H9 (cell line): ENCODE data around the gene CYP2C9. TPM values are rescaled to one million over a fixed set of nuclear protein-coding genes. Genes with fewer than 3 reads are reported as not detected.

Experiments used
- DNase-seq: peaks from one replicate; pipeline ENCODE4 v3.0.0-alpha.2; 2017
- H2AFZ ChIP-seq: one replicate; pipeline ENCODE4 v1.6.1; 2013; ENCODE audit warnings: mild to moderate bottlenecking, low read length, control low read depth, moderate library complexity
- H2AK5ac ChIP-seq: 2 replicates; pipeline ENCODE4 v1.6.1; 2013; ENCODE audit warnings: low read length, control low read depth, mixed read lengths; ENCODE audit not compliant: insufficient read length
- H2BK120ac ChIP-seq: one replicate; pipeline ENCODE4 v1.6.1; 2013; ENCODE audit warnings: low read depth, mild to moderate bottlenecking, low read length, control low read depth, inconsistent platforms; ENCODE audit not compliant: poor library complexity, severe bottlenecking
- H2BK12ac ChIP-seq: 2 replicates; pipeline ENCODE4 v1.6.1; 2013; ENCODE audit warnings: low read length, control low read depth, mixed read lengths, low read depth; ENCODE audit not compliant: insufficient read length
- H2BK15ac ChIP-seq: 2 replicates; pipeline ENCODE4 v1.6.1; 2013; ENCODE audit warnings: low read depth, low read length, control low read depth
- H2BK20ac ChIP-seq: one replicate; pipeline ENCODE4 v1.6.1; 2013; ENCODE audit warnings: low read depth, mild to moderate bottlenecking, low read length, control low read depth, inconsistent platforms; ENCODE audit not compliant: poor library complexity, severe bottlenecking
- H2BK5ac ChIP-seq: 2 replicates; pipeline ENCODE4 v1.6.1; 2013; ENCODE audit warnings: low read length, control low read depth, mixed read lengths; ENCODE audit not compliant: insufficient read length
- H3K14ac ChIP-seq: 2 replicates; pipeline ENCODE4 v1.6.1; 2013; ENCODE audit warnings: low read length, control low read depth; ENCODE audit not compliant: insufficient read depth
- H3K18ac ChIP-seq: 2 replicates; pipeline ENCODE4 v1.6.1; 2013; ENCODE audit warnings: low read depth, mild to moderate bottlenecking, mixed read lengths, low read length, control low read depth; ENCODE audit not compliant: insufficient read length
- H3K23ac ChIP-seq: 2 replicates; pipeline ENCODE4 v1.6.1; 2013; ENCODE audit warnings: low read length, control low read depth, mixed read lengths, low read depth; ENCODE audit not compliant: insufficient read length
- H3K23me2 ChIP-seq: 2 replicates; pipeline ENCODE4 v1.6.1; 2013; ENCODE audit warnings: low read depth, mild to moderate bottlenecking, mixed read lengths, low read length, control low read depth; ENCODE audit not compliant: insufficient read length, poor library complexity, severe bottlenecking
- H3K27ac ChIP-seq: 2 replicates; pipeline ENCODE4 v1.5.1; 2013; ENCODE audit warnings: low read length, control low read depth, mixed read lengths, low read depth; ENCODE audit not compliant: insufficient read length
- H3K27me3 ChIP-seq: 2 replicates; pipeline ENCODE4 v1.6.1; 2013; ENCODE audit warnings: low read length, control low read depth, inconsistent platforms; ENCODE audit not compliant: insufficient read depth
- H3K4ac ChIP-seq: 2 replicates; pipeline ENCODE4 v1.6.1; 2013; ENCODE audit warnings: low read depth, mild to moderate bottlenecking, control low read depth, inconsistent platforms, low read length, moderate library complexity
- H3K4me1 ChIP-seq: 2 replicates; pipeline ENCODE4 v1.6.1; 2013; ENCODE audit warnings: low read length, control low read depth, inconsistent platforms; ENCODE audit not compliant: insufficient read depth
- H3K4me2 ChIP-seq: 2 replicates; pipeline ENCODE4 v1.6.1; 2013; ENCODE audit warnings: low read length, control low read depth, mixed read lengths; ENCODE audit not compliant: insufficient read length, insufficient read depth
- H3K56ac ChIP-seq: 2 replicates; pipeline ENCODE4 v1.6.1; 2013; ENCODE audit warnings: low read depth, mild to moderate bottlenecking, mixed read lengths, low read length, control low read depth; ENCODE audit not compliant: insufficient read length
- H3K79me1 ChIP-seq: 2 replicates; pipeline ENCODE4 v1.6.1; 2013; ENCODE audit warnings: low read depth, mild to moderate bottlenecking, moderate library complexity, low read length, control low read depth, inconsistent platforms; ENCODE audit not compliant: insufficient read depth, poor library complexity, severe bottlenecking
- H3K79me2 ChIP-seq: 2 replicates; pipeline ENCODE4 v1.6.1; 2013; ENCODE audit warnings: low read length, control low read depth, inconsistent platforms; ENCODE audit not compliant: insufficient read depth
- H3K9ac ChIP-seq: 2 replicates; pipeline ENCODE4 v1.6.1; 2013; ENCODE audit warnings: low read length, control low read depth, mixed read lengths; ENCODE audit not compliant: insufficient read length; ENCODE audit errors: extremely low read depth
- H3K9me3 ChIP-seq: one replicate; pipeline ENCODE4 v1.6.1; 2013; ENCODE audit warnings: low read depth, low read length, inconsistent platforms; ENCODE audit not compliant: control insufficient read depth
- H3T11ph ChIP-seq: one replicate; pipeline ENCODE4 v1.6.1; 2013; ENCODE audit warnings: mild to moderate bottlenecking, low read length, control low read depth, inconsistent platforms
- H4K20me1 ChIP-seq: one replicate; pipeline ENCODE4 v1.6.1; 2013; ENCODE audit not compliant: control insufficient read depth, insufficient read length, insufficient read depth
- H4K5ac ChIP-seq: 2 replicates; pipeline ENCODE4 v1.6.1; 2013; ENCODE audit warnings: low read depth, mild to moderate bottlenecking, mixed read lengths, low read length, control low read depth; ENCODE audit not compliant: insufficient read length
- H4K8ac ChIP-seq: replicated peaks from 2 replicates; pipeline ENCODE4 v1.6.1; 2013; ENCODE audit warnings: low read length, control low read depth, mixed read lengths, low read depth; ENCODE audit not compliant: insufficient read length
- H4K91ac ChIP-seq: 2 replicates; pipeline ENCODE4 v1.6.1; 2013; ENCODE audit warnings: low read depth, mild to moderate bottlenecking, moderate library complexity, mixed read lengths, low read length, control low read depth; ENCODE audit not compliant: insufficient read length
- H3K27ac Mint-ChIP-seq, 3 experiments: 2 replicates in 2 of 3; 3 replicates in 1 of 3; pipeline ENCODE4 v1.8.0; 2020 to 2021; ENCODE audit warnings: mixed read lengths in 3 of 3, mild to moderate bottlenecking in 1 of 3, moderate library complexity in 1 of 3
- H3K27me3 Mint-ChIP-seq: 2 replicates; pipeline ENCODE4 v1.8.0; 2021; ENCODE audit warnings: low read depth, mild to moderate bottlenecking, moderate library complexity, mixed read lengths
- H3K36me3 Mint-ChIP-seq, 3 experiments: 2 replicates in 2 of 3; 3 replicates in 1 of 3; pipeline ENCODE4 v1.8.0; 2020 to 2021; ENCODE audit warnings: low read depth in 3 of 3, mixed read lengths in 3 of 3; ENCODE audit not compliant: insufficient read depth in 1 of 3
- H3K4me1 Mint-ChIP-seq, 2 experiments: 2 replicates each; pipeline ENCODE4 v1.8.0; 2020; ENCODE audit warnings: mixed read lengths in 2 of 2
- H3K4me3 Mint-ChIP-seq, 2 experiments: 2 replicates in 1 of 2; 3 replicates in 1 of 2; pipeline ENCODE4 v1.8.0; 2020 to 2021; ENCODE audit warnings: mild to moderate bottlenecking in 2 of 2, mixed read lengths in 2 of 2, moderate library complexity in 1 of 2
- H3K9me3 Mint-ChIP-seq, 2 experiments: 2 replicates in 1 of 2; 3 replicates in 1 of 2; pipeline ENCODE4 v1.8.0; 2020; ENCODE audit warnings: mild to moderate bottlenecking in 2 of 2, mixed read lengths in 2 of 2, moderate library complexity in 1 of 2
- WGBS: extraction: QIAGEN DNeasy Blood & Tissue Kit; methylation state at CpG from one replicate; pipeline ENCODE4 v1.1.7; 2013; ENCODE audit warnings: missing lambda C conversion rate, low lambda C conversion rate, mixed read lengths; ENCODE audit not compliant: insufficient read length; ENCODE audit errors: extremely low coverage; 5-methylcytosine and 5-hydroxymethylcytosine counted together
- total RNA-seq: library from RNA; stranded (reverse); gene quantifications from 2 replicates; pipeline ENCODE4 v1.2.1, GENCODE V29; 2021
- TF ChIP-seq, protein P1 (sequence below): fragments of 200-600 bp; sonication (generic); conservative IDR thresholded peaks from 3 replicates; pipeline ENCODE4 v1.8.0; 2021; ENCODE audit warnings: antibody characterized with exemption, mild to moderate bottlenecking

The CYP2C9 gene
- total RNA-seq, 1 experiment from 2014 or later = not detected

DNA sequence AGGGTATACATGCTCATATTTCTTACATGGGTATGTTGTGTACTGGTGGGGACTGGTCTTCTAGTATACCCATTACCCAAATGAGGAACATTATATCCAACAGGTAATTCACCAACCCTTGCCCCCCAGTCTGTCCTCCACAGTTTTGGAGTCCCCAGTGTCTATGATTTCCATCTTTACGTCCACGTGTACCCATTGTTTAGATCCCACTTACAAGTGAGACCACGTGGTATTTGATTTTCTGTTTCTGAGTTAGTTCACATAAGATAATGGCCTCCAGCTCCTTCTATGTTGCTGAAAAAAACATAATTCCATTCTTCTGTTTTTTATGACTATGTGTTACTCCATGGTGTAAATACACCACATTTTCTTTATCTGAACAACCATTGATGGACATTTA lies 49.3 kb upstream of the CYP2C9 start:
- Histone ChIP-seq H3K56ac (no peak overlapping the region), H3K79me2 (no peaks in the 10 kb centered on the region), H2AK5ac (no peak overlapping the region), H4K8ac (no peak overlapping the region), H2BK15ac (no peak overlapping the region), H2BK120ac (no peak overlapping the region), H3K9ac (no peak overlapping the region), H4K20me1 (no peaks in the 10 kb centered on the region), H2AFZ (no peak overlapping the region), H3K9me3 (no peaks in the 10 kb centered on the region), H3K23me2 (no peaks in the 10 kb centered on the region), H2BK5ac (no peak overlapping the region), H3K27me3 (no peaks in the 10 kb centered on the region), H3K4me1 (no peaks in the 10 kb centered on the region), H3K23ac (no peak overlapping the region), H2BK20ac (no peak overlapping the region), H2BK12ac (no peak overlapping the region), H3K18ac (no peak overlapping the region), H4K5ac (no peak overlapping the region), H4K91ac (no peak overlapping the region), H3T11ph (no peak overlapping the region), H3K14ac (no peak overlapping the region), H3K4me2 (no peak overlapping the region), H3K79me1 (no peaks in the 10 kb centered on the region), H3K4ac (no peak overlapping the region), H3K27ac (no peak overlapping the region)
- WGBS = no CpG with 5 or more reads among the region's 3 CpGs
- Mint-ChIP-seq H3K9me3 (peaks cover 11 to 30% of the 10 kb centered on the region in 2 experiments), H3K27ac (no peak overlapping the region), H3K27me3 (peaks cover 4% of the 10 kb centered on the region), H3K36me3 (peaks cover 0 to 4% (median 0%) of the 10 kb centered on the region in 3 experiments; a peak in 3 of 7 replicates), H3K4me3 (no peak overlapping the region), H3K4me1 (no peaks in the 10 kb centered on the region)
- TF ChIP-seq, protein P1, sequence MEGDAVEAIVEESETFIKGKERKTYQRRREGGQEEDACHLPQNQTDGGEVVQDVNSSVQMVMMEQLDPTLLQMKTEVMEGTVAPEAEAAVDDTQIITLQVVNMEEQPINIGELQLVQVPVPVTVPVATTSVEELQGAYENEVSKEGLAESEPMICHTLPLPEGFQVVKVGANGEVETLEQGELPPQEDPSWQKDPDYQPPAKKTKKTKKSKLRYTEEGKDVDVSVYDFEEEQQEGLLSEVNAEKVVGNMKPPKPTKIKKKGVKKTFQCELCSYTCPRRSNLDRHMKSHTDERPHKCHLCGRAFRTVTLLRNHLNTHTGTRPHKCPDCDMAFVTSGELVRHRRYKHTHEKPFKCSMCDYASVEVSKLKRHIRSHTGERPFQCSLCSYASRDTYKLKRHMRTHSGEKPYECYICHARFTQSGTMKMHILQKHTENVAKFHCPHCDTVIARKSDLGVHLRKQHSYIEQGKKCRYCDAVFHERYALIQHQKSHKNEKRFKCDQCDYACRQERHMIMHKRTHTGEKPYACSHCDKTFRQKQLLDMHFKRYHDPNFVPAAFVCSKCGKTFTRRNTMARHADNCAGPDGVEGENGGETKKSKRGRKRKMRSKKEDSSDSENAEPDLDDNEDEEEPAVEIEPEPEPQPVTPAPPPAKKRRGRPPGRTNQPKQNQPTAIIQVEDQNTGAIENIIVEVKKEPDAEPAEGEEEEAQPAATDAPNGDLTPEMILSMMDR = no peak
- DNase-seq = no peak
